ENCODE data around the gene ATF7. TPM values are rescaled to one million over a fixed set of nuclear protein-coding genes. Genes with fewer than 3 reads are reported as not detected.

Gene ATF7
- total and polyA plus RNA-seq, 9 of the 15 experiments (the other 6 are each of a cell fraction or from before 2014, with no cell fraction given), result 10.6 to 30.4 (median 20.7) TPM

GRCh38 chr12:53533471-53533870, 92.7 kb downstream of the ATF7 start:
- WGBS (ENCODE audit: insufficient coverage, low coverage, missing lambda C conversion rate), result 31% methylated on average over 2 of the region's 2 CpGs
- intact Hi-C loops (cut with micrococcal nuclease), result no loop called here
- no peak for ATAC-seq

More at GRCh38 chr12:53533471-53533870, 92.7 kb downstream of the ATF7 start:
- ChIA-PET POLR2A (interaction anchor here (0.6 to 0.8 kb wide), 2 partner anchors 9 to 25 kb away, joined by 3 read pairs; no protein-coding TSS in a partner anchor), CTCF (ENCODE audit: low intra/inter-chr PET ratio) (no interaction called here)
- H2AFZ ChIP-seq (ENCODE audit: low read depth, low read length), result no peak overlapping the region
- TF ChIP-seq ZNF134 (CRISPR knock-in tag; conservative IDR thresholded peaks at IDR 0.05) (no peak), BMI1 (IDR thresholded peaks at IDR 0.05; ENCODE audit: low read length) (no peak), MLX (CRISPR knock-in tag; conservative IDR thresholded peaks at IDR 0.05) (no peak), TAF7 (tag; IDR thresholded peaks at IDR 0.05) (no peak), XRCC3 (IDR thresholded peaks at IDR 0.05) (no peak), MECOM (CRISPR knock-in tag; IDR thresholded peaks at IDR 0.05) (no peak), ZNF583 (CRISPR knock-in tag; IDR thresholded peaks at IDR 0.05) (no peak), POLR2G (IDR thresholded peaks at IDR 0.05; ENCODE audit: low read depth, low read length) (no peak), TOE1 (IDR thresholded peaks at IDR 0.05; ENCODE audit: borderline replicate concordance) (no peak), TOE1 (CRISPR knock-in tag; IDR thresholded peaks at IDR 0.05; ENCODE audit: borderline replicate concordance, low read depth) (no peak), MCM3 (IDR thresholded peaks at IDR 0.05) (no peak), LARP7 (IDR thresholded peaks at IDR 0.05) (no peak)
- TF ChIP-seq, protein P1, sequence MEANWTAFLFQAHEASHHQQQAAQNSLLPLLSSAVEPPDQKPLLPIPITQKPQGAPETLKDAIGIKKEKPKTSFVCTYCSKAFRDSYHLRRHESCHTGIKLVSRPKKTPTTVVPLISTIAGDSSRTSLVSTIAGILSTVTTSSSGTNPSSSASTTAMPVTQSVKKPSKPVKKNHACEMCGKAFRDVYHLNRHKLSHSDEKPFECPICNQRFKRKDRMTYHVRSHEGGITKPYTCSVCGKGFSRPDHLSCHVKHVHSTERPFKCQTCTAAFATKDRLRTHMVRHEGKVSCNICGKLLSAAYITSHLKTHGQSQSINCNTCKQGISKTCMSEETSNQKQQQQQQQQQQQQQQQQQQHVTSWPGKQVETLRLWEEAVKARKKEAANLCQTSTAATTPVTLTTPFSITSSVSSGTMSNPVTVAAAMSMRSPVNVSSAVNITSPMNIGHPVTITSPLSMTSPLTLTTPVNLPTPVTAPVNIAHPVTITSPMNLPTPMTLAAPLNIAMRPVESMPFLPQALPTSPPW (CRISPR knock-in tag; IDR thresholded peaks at IDR 0.05), result no peak
- DNase-seq (ENCODE audit: extremely low read depth in 1 of 4, low spot score in 3 of 4) (no peak), FAIRE-seq (no peak)
- no peaks in the 10 kb centered on the region for H3K4me1 ChIP-seq (replicated peaks in 1 of 2; ENCODE audit: control insufficient read depth in 2 of 2, insufficient read depth in 2 of 2, low read length in 2 of 2)
- no peak overlapping the region for H3K9ac ChIP-seq (ENCODE audit: insufficient read depth in 1 of 2, low read depth in 2 of 2, low read length in 2 of 2)
- no peak overlapping the region for H3K4me3 ChIP-seq
- no peaks in the 10 kb centered on the region for H3K79me2 ChIP-seq (ENCODE audit: control insufficient read depth, insufficient read depth, low read length)
- H3K36me3 ChIP-seq (ENCODE audit: control insufficient read depth, insufficient read depth, low read length), result peaks cover 64% of the 10 kb centered on the region; the same call in 2 of the 3 replicates
- H4K20me1 ChIP-seq (replicated peaks; ENCODE audit: control insufficient read depth, insufficient read depth, low read length), result no peaks in the 10 kb centered on the region
- in situ Hi-C loops (cut with MboI), result no loop called here
- H3K27me3 ChIP-seq (ENCODE audit: control insufficient read depth in 2 of 2, insufficient read depth in 2 of 2, low read length in 2 of 2), result no peaks in the 10 kb centered on the region
- H3K4me2 ChIP-seq (ENCODE audit: insufficient read depth, low read length), result no peak overlapping the region
- H3K27ac ChIP-seq (ENCODE audit: extremely low read depth, low read depth, low read length), result no peak overlapping the region
- no peaks in the 10 kb centered on the region for H3K9me3 ChIP-seq (replicated peaks; ENCODE audit: control insufficient read depth, insufficient read depth, low read depth, low read length)
- H3K9me1 ChIP-seq (ENCODE audit: control insufficient read depth, insufficient read depth, low read length), result no peaks in the 10 kb centered on the region
- BruUV-seq (replicated peaks), result no TSS peak

Data from K562 (cell line).